Liver (tissue), 9 donors: Measurements from ENCODE around the gene CCDC102B. TPM values are rescaled to one million over a fixed set of nuclear protein-coding genes. Genes with fewer than 3 reads are reported as not detected.

Experiments used
- DNase-seq: peaks from one replicate; pipeline ENCODE4 v3.0.0-alpha.2; 2017; ENCODE audit warnings: low spot score
- H3K27ac ChIP-seq, 2 donors: one replicate each; pipeline ENCODE4 v1.7.0; 2013; ENCODE audit warnings: inconsistent platforms in 2 of 2, low read length in 2 of 2, control low read depth in 1 of 2, low read depth in 1 of 2, mild to moderate bottlenecking in 1 of 2
- H3K27me3 ChIP-seq, 4 donors: one replicate each; pipeline versions ENCODE4 v1.6.1 to v1.7.0; 2013; ENCODE audit warnings: low read length in 3 of 4, inconsistent platforms in 1 of 4, mild to moderate bottlenecking in 1 of 4, moderate library complexity in 1 of 4; ENCODE audit not compliant: control insufficient read depth in 4 of 4, insufficient read depth in 4 of 4
- H3K36me3 ChIP-seq, 4 donors: one replicate each; pipeline versions ENCODE4 v1.6.1 to v1.7.0; 2013; ENCODE audit warnings: low read length in 3 of 4, mild to moderate bottlenecking in 3 of 4, low read depth in 1 of 4, moderate library complexity in 1 of 4; ENCODE audit not compliant: control insufficient read depth in 4 of 4, insufficient read depth in 3 of 4
- H3K4me1 ChIP-seq, 4 donors: one replicate each; pipeline versions ENCODE4 v1.6.1 to v1.7.0; 2013; ENCODE audit warnings: low read length in 3 of 4, mild to moderate bottlenecking in 3 of 4, moderate library complexity in 1 of 4; ENCODE audit not compliant: control insufficient read depth in 4 of 4, insufficient read depth in 4 of 4
- H3K4me3 ChIP-seq, 3 donors: one replicate each; pipeline versions ENCODE4 v1.6.1 to v1.7.0; 2013; ENCODE audit warnings: low read length in 3 of 3, control low read depth in 1 of 3, low read depth in 1 of 3, mild to moderate bottlenecking in 1 of 3
- H3K9ac ChIP-seq, 2 donors: one replicate each; pipeline ENCODE4 v1.7.0; 2013; ENCODE audit warnings: low read length in 2 of 2, mild to moderate bottlenecking in 2 of 2, moderate library complexity in 2 of 2, control low read depth in 1 of 2, low read depth in 1 of 2
- H3K9me3 ChIP-seq, 4 donors: one replicate each; pipeline versions ENCODE4 v1.6.1 to v1.7.0; 2013; ENCODE audit warnings: low read length in 3 of 4; ENCODE audit not compliant: control insufficient read depth in 4 of 4
- EGR1 ChIP-seq, 2 donors: IDR thresholded peaks; 2 replicates each; pipeline ENCODE4 v1.6.1; 2016 to 2018; ENCODE audit warnings: antibody characterized with exemption in 2 of 2, low read depth in 2 of 2
- FOXA1 ChIP-seq: IDR thresholded peaks from 2 replicates; pipeline ENCODE4 v1.6.1; 2016; ENCODE audit warnings: antibody characterized with exemption
- FOXA2 ChIP-seq: IDR thresholded peaks from 2 replicates; pipeline ENCODE4 v1.6.1; 2016; ENCODE audit warnings: antibody characterized with exemption
- GABPA ChIP-seq, 2 donors: IDR thresholded peaks in 1 of 2; conservative IDR thresholded peaks in 1 of 2; 2 replicates each; pipeline ENCODE4 v1.6.1; 2016; ENCODE audit warnings: antibody characterized with exemption in 2 of 2, mild to moderate bottlenecking in 1 of 2, moderate library complexity in 1 of 2
- HNF4A ChIP-seq, 2 donors: conservative IDR thresholded peaks; 2 replicates each; pipeline ENCODE4 v1.6.1; 2016; ENCODE audit warnings: antibody characterized with exemption in 2 of 2, mild to moderate bottlenecking in 2 of 2
- HNF4G ChIP-seq: IDR thresholded peaks from 2 replicates; pipeline ENCODE4 v1.6.1; 2016; ENCODE audit warnings: antibody characterized with exemption
- JUND ChIP-seq, 2 donors: IDR thresholded peaks; 2 replicates each; pipeline ENCODE4 v1.6.1; 2016; ENCODE audit warnings: antibody characterized with exemption in 2 of 2
- NR2F2 ChIP-seq: IDR thresholded peaks from 2 replicates; pipeline ENCODE4 v1.6.1; 2016; ENCODE audit warnings: antibody characterized with exemption
- RAD21 ChIP-seq, 2 donors: IDR thresholded peaks; 2 replicates each; pipeline ENCODE4 v1.6.1; 2016; ENCODE audit warnings: antibody characterized with exemption in 2 of 2, mild to moderate bottlenecking in 2 of 2
- RXRA ChIP-seq, 2 donors: IDR thresholded peaks; 2 replicates each; pipeline ENCODE4 v1.6.1; 2017 to 2018; ENCODE audit warnings: antibody characterized with exemption in 2 of 2, mild to moderate bottlenecking in 1 of 2
- SP1 ChIP-seq: IDR thresholded peaks from 2 replicates; pipeline ENCODE4 v1.6.1; 2018; ENCODE audit warnings: antibody characterized with exemption, mild to moderate bottlenecking
- TAF1 ChIP-seq: conservative IDR thresholded peaks from 2 replicates; pipeline ENCODE4 v1.6.1; 2016; ENCODE audit warnings: antibody characterized with exemption, mild to moderate bottlenecking
- YY1 ChIP-seq: IDR thresholded peaks from 2 replicates; pipeline ENCODE4 v1.6.1; 2016; ENCODE audit warnings: antibody characterized with exemption, mild to moderate bottlenecking
- WGBS: extraction: QIAGEN DNeasy Blood & Tissue Kit; methylation state at CpG from one replicate; pipeline ENCODE4 v1.1.7; 2013; 5-methylcytosine and 5-hydroxymethylcytosine counted together
- polyA plus RNA-seq, 2 donors: library from polyadenylated mRNA; stranded (reverse) in 1 of 2; unstranded in 1 of 2; fragments of 200-250 nt in 1 of 2; fragments of >200 nt in 1 of 2; fragmentation: Nextera tagmentation in 1 of 2; extraction: Ambion mirVana in 1 of 2; gene quantifications; one replicate each; pipeline versions ENCODE4 v1.2.1 to v1.2.3, GENCODE V29; 2013 to 2015
- total RNA-seq, 2 donors: library from RNA; depleted of rRNA; stranded (reverse); fragments of >200 nt; gene quantifications; one replicate each; pipeline ENCODE4 v1.2.3, GENCODE V29; 2014
- TF ChIP-seq, protein P1 (sequence below): IDR thresholded peaks from 2 replicates; pipeline ENCODE4 v1.6.1; 2016; ENCODE audit warnings: antibody characterized with exemption
- TF ChIP-seq, protein P2 (sequence below): IDR thresholded peaks from 2 replicates; pipeline ENCODE4 v1.6.1; 2016; ENCODE audit warnings: antibody characterized with exemption, mild to moderate bottlenecking
- TF ChIP-seq, protein P3 (sequence below): fragments of 150-350 bp; IDR thresholded peaks from 2 replicates; pipeline ENCODE4 v1.5.1; 2017; ENCODE audit warnings: improper control_type of control experiment, low read depth, low read length; ENCODE audit not compliant: missing input control
- TF ChIP-seq, protein P4 (sequence below): IDR thresholded peaks from 2 replicates; pipeline ENCODE4 v1.6.1; 2016; ENCODE audit warnings: antibody characterized with exemption
- donor health status: healthy.
- donor health status: healthy.
- donor health status: healthy.
- donor health status: healthy.
- donor health status: healthy.

CCDC102B gene
- total and polyA plus RNA-seq, 4 donors: 0.54 to 4.5 (median 1.4) TPM

DNA sequence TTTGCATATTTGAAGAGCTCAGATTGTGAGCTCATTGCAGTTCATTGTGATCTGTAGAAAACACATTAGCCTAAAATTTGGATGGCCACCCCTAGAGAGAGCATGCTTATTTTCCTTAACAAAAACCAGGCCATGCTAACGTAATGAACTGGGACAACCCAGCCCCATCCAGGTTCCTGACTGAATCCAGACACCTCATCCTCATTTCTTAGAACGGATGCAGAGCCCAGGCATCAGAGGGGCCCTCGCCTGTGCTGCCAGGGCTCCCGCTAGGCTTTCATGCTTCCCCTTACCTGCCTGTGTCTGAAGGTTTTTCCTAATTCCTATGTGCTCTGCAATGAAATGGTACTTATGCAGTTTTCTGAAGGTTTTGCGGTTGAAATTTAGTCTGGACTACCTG lies 171.1 kb downstream of the CCDC102B start:
- H3K27ac ChIP-seq: no peak overlapping the region
- no peaks in the 10 kb centered on the region for H3K9me3 ChIP-seq
- H3K4me1 ChIP-seq: peaks cover 0 to 5% (median 3%) of the 10 kb centered on the region in 4 donors
- no peak for DNase-seq
- no peak overlapping the region for H3K4me3 ChIP-seq
- no peak overlapping the region for H3K9ac ChIP-seq
- TF ChIP-seq NR2F2 (no peak), SP1 (no peak)
- TF ChIP-seq, protein P1, sequence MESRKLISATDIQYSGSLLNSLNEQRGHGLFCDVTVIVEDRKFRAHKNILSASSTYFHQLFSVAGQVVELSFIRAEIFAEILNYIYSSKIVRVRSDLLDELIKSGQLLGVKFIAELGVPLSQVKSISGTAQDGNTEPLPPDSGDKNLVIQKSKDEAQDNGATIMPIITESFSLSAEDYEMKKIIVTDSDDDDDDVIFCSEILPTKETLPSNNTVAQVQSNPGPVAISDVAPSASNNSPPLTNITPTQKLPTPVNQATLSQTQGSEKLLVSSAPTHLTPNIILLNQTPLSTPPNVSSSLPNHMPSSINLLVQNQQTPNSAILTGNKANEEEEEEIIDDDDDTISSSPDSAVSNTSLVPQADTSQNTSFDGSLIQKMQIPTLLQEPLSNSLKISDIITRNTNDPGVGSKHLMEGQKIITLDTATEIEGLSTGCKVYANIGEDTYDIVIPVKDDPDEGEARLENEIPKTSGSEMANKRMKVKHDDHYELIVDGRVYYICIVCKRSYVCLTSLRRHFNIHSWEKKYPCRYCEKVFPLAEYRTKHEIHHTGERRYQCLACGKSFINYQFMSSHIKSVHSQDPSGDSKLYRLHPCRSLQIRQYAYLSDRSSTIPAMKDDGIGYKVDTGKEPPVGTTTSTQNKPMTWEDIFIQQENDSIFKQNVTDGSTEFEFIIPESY: no peak
- H3K36me3 ChIP-seq: no peaks in the 10 kb centered on the region
- no peaks in the 10 kb centered on the region for H3K27me3 ChIP-seq
- WGBS: 89% methylated on average over 5 of the region's 5 CpGs

DNA sequence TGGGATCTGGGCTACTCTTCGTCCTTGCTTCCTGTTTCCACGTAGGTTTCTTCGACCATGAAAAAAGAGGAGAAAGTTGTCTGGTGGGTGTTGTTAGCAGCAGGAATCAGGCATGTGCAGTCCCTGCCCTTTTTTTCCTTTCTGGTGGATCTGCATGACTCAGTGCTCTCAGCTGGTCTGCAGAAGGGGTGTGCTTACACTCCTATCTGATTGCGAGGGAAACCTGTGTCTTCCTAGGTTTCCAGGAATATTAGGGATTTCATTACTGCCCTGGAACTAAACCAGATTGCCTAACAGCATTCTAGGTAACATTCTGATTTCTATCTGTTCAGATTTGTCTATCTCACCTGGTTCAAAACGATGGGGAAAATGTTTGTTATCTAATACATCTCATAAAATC lies 174.3 kb downstream of the CCDC102B start:
- no peaks in the 10 kb centered on the region for H3K36me3 ChIP-seq
- H3K27me3 ChIP-seq: no peaks in the 10 kb centered on the region
- H3K4me1 ChIP-seq: peaks cover 0 to 5% (median 3%) of the 10 kb centered on the region in 4 donors
- TF ChIP-seq, protein P2, sequence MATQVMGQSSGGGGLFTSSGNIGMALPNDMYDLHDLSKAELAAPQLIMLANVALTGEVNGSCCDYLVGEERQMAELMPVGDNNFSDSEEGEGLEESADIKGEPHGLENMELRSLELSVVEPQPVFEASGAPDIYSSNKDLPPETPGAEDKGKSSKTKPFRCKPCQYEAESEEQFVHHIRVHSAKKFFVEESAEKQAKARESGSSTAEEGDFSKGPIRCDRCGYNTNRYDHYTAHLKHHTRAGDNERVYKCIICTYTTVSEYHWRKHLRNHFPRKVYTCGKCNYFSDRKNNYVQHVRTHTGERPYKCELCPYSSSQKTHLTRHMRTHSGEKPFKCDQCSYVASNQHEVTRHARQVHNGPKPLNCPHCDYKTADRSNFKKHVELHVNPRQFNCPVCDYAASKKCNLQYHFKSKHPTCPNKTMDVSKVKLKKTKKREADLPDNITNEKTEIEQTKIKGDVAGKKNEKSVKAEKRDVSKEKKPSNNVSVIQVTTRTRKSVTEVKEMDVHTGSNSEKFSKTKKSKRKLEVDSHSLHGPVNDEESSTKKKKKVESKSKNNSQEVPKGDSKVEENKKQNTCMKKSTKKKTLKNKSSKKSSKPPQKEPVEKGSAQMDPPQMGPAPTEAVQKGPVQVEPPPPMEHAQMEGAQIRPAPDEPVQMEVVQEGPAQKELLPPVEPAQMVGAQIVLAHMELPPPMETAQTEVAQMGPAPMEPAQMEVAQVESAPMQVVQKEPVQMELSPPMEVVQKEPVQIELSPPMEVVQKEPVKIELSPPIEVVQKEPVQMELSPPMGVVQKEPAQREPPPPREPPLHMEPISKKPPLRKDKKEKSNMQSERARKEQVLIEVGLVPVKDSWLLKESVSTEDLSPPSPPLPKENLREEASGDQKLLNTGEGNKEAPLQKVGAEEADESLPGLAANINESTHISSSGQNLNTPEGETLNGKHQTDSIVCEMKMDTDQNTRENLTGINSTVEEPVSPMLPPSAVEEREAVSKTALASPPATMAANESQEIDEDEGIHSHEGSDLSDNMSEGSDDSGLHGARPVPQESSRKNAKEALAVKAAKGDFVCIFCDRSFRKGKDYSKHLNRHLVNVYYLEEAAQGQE: no peak
- TF ChIP-seq RAD21 (IDR thresholded peaks at IDR 0.05) (peak in 1 of 2 donors; percentile 14), HNF4G (no peak), RXRA (IDR thresholded peaks at IDR 0.05) (peak in 1 of 2 donors; percentile 24), HNF4A (conservative IDR thresholded peaks at IDR 0.05) (peak; percentile 14 to 44), FOXA2 (no peak), TAF1 (no peak), SP1 (no peak), JUND (IDR thresholded peaks at IDR 0.05) (peak in 1 of 2 donors; percentile 33), YY1 (no peak), EGR1 (IDR thresholded peaks at IDR 0.05; ENCODE audit: low read depth in 2 of 2) (no peak), FOXA1 (no peak), GABPA (IDR thresholded peaks at IDR 0.05 in 1 of 2, conservative IDR thresholded peaks at IDR 0.05 in 1 of 2) (no peak)
- TF ChIP-seq, protein P3, sequence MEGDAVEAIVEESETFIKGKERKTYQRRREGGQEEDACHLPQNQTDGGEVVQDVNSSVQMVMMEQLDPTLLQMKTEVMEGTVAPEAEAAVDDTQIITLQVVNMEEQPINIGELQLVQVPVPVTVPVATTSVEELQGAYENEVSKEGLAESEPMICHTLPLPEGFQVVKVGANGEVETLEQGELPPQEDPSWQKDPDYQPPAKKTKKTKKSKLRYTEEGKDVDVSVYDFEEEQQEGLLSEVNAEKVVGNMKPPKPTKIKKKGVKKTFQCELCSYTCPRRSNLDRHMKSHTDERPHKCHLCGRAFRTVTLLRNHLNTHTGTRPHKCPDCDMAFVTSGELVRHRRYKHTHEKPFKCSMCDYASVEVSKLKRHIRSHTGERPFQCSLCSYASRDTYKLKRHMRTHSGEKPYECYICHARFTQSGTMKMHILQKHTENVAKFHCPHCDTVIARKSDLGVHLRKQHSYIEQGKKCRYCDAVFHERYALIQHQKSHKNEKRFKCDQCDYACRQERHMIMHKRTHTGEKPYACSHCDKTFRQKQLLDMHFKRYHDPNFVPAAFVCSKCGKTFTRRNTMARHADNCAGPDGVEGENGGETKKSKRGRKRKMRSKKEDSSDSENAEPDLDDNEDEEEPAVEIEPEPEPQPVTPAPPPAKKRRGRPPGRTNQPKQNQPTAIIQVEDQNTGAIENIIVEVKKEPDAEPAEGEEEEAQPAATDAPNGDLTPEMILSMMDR: no peak
- TF ChIP-seq, protein P1: no peak
- TF ChIP-seq, protein P4, sequence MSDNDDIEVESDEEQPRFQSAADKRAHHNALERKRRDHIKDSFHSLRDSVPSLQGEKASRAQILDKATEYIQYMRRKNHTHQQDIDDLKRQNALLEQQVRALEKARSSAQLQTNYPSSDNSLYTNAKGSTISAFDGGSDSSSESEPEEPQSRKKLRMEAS: peak; percentile 16
- DNase-seq: no peak
- no peak overlapping the region for H3K9ac ChIP-seq
- H3K27ac ChIP-seq: no peak overlapping the region
- H3K9me3 ChIP-seq: no peaks in the 10 kb centered on the region
- WGBS: 56% methylated on average over 5 of the region's 5 CpGs
- no peak overlapping the region for H3K4me3 ChIP-seq
